Sigmoid colon (tissue), 7 donors: ENCODE data around the gene DPEP2NB. TPM values are rescaled to one million over a fixed set of nuclear protein-coding genes. Genes with fewer than 3 reads are reported as not detected.
"Not testable (repeated sequence)": the region's sequence is repeated elsewhere in the genome, so short reads cannot be mapped to it uniquely, and the experiment has no call there.

ENCODE experiments used
- DNase-seq: peaks from one replicate; pipeline ENCODE4 v3.0.0-alpha.2; 2019
- H3K27ac ChIP-seq, 4 donors: fragments of 200-600 bp; sonication (generic); one replicate each; pipeline ENCODE4 v1.5.1; 2016 to 2019; ENCODE audit warnings: mild to moderate bottlenecking in 1 of 4
- H3K27me3 ChIP-seq, 3 donors: fragments of 200-600 bp; sonication (generic); one replicate each; pipeline ENCODE4 v1.5.1; 2019; ENCODE audit warnings: mild to moderate bottlenecking in 1 of 3
- H3K36me3 ChIP-seq, 4 donors: fragments of 200-600 bp; sonication (generic); one replicate each; pipeline ENCODE4 v1.5.1; 2016 to 2019
- H3K4me1 ChIP-seq, 4 donors: fragments of 200-600 bp; sonication (generic); one replicate each; pipeline ENCODE4 v1.5.1; 2017 to 2019
- H3K4me3 ChIP-seq, 4 donors: fragments of 200-600 bp; sonication (generic); one replicate each; pipeline ENCODE4 v1.5.1; 2017 to 2019; ENCODE audit warnings: mild to moderate bottlenecking in 2 of 4, moderate library complexity in 1 of 4
- H3K9me3 ChIP-seq, 4 donors: fragments of 200-600 bp in 3 of 4; sonication (generic) in 3 of 4; one replicate each; pipeline versions ENCODE4 v1.5.1 to v1.6.1; 2013 to 2019
- EP300 ChIP-seq, 4 donors: sonication (generic); formaldehyde crosslinking; IDR thresholded peaks; one replicate each; pipeline ENCODE4 v1.6.1; 2017; ENCODE audit warnings: antibody characterized with exemption in 4 of 4
- POLR2A ChIP-seq, 2 donors: fragments of 450-650 bp; IDR thresholded peaks; one replicate each; pipeline ENCODE4 v1.6.1; 2016; ENCODE audit warnings: antibody characterized with exemption in 2 of 2, mild to moderate bottlenecking in 2 of 2, moderate library complexity in 2 of 2
- POLR2AphosphoS5 ChIP-seq, 4 donors: sonication (generic); formaldehyde crosslinking; IDR thresholded peaks; one replicate each; pipeline ENCODE4 v1.6.1; 2017; ENCODE audit warnings: antibody characterized with exemption in 4 of 4
- WGBS, 2 donors: extraction: QIAGEN DNeasy Blood & Tissue Kit; methylation state at CpG; one replicate each; pipeline ENCODE4 v1.1.7; 2013; 5-methylcytosine and 5-hydroxymethylcytosine counted together
- intact Hi-C: fragments of 100-400 bp; cut with DNase I; formaldehyde crosslinking; loops from one replicate; pipeline ENCODE4 v1.15.1; 2023
- polyA plus RNA-seq, 3 donors: library from polyadenylated mRNA; stranded (reverse); fragments of 200-250 nt; gene quantifications; one replicate each; pipeline ENCODE4 v1.2.3, GENCODE V29; 2013
- total RNA-seq, 4 donors: library from RNA; depleted of rRNA; stranded (reverse); fragments of >200 nt; gene quantifications; one replicate each; pipeline ENCODE4 v1.1.0, GENCODE V29; 2016
- TF ChIP-seq, protein P1 (sequence below), 4 experiments: fragments of 450-650 bp in 3 of 4; fragments of 200-600 bp in 1 of 4; IDR thresholded peaks; one replicate each; pipeline ENCODE4 v1.5.1; 2016 to 2019; ENCODE audit warnings: antibody characterized with exemption in 4 of 4, mild to moderate bottlenecking in 3 of 4, moderate library complexity in 2 of 4
- donor health status: healthy with polysubstance abuse.
- donor health status: Bipolar disorder and iron deficiency.
- donor health status: healthy.

DPEP2NB gene
- total and polyA plus RNA-seq, 7 donors: not detected

DNA sequence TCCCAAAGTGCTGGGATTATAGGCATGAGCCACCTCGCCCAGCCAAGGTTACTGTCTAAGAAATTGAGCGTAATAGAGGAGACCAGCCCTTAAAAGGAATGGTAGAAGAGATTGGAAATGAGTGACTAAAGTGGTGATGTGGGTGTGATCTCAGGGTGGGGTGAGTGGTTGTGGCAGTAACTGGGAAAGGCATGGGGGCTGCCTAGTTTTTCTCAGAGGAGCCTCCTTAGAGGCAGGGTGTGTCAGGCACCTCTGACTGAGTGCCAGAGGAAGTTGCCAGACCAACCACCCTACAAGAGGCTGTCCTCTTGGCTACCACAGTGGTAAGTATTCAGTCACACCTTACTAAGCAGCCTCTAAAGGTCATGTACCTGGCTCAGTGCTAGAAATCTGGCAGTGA, 16.2 kb upstream of the DPEP2NB start:
- TF ChIP-seq POLR2AphosphoS5 (IDR thresholded peaks at IDR 0.05): no peak
- TF ChIP-seq EP300 (IDR thresholded peaks at IDR 0.05): no peak
- no peak for TF ChIP-seq POLR2A (IDR thresholded peaks at IDR 0.05)
- TF ChIP-seq, protein P1, sequence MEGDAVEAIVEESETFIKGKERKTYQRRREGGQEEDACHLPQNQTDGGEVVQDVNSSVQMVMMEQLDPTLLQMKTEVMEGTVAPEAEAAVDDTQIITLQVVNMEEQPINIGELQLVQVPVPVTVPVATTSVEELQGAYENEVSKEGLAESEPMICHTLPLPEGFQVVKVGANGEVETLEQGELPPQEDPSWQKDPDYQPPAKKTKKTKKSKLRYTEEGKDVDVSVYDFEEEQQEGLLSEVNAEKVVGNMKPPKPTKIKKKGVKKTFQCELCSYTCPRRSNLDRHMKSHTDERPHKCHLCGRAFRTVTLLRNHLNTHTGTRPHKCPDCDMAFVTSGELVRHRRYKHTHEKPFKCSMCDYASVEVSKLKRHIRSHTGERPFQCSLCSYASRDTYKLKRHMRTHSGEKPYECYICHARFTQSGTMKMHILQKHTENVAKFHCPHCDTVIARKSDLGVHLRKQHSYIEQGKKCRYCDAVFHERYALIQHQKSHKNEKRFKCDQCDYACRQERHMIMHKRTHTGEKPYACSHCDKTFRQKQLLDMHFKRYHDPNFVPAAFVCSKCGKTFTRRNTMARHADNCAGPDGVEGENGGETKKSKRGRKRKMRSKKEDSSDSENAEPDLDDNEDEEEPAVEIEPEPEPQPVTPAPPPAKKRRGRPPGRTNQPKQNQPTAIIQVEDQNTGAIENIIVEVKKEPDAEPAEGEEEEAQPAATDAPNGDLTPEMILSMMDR (IDR thresholded peaks at IDR 0.05): no peak
- Histone ChIP-seq H3K36me3 (peaks cover 0 to 14% (median 0%) of the 10 kb centered on the region in 4 donors), H3K4me3 (no peak overlapping the region), H3K27ac (no peak overlapping the region), H3K27me3 (no peaks in the 10 kb centered on the region), H3K9me3 (no peaks in the 10 kb centered on the region), H3K4me1 (no peaks in the 10 kb centered on the region)
- 56 to 85% methylated on average over 2 of the region's 2 CpGs for WGBS, 2 donors
- intact Hi-C loops: no loop called here
- peak; percentile 2 for DNase-seq

DNA sequence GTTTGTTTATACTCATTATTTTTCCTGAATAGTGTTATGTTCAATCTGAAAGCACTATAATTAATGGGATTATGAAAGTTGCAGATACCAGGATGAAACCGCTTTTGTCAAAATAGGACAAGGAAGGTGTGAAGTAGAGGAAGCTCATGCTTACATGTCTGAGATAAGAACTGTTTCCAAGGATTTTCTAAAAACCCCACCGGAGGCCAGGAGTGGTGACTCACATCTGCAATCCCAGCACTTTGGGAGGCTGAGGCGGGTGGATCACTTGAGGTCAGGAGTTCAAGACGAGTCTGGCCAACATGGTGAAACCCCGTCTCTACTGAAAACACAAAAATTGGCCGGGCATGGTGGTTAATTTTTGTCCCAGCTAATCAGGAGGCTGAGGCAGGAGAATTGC, 14.4 kb upstream of the DPEP2NB start:
- H3K27me3 ChIP-seq: not testable (repeated sequence)
- 86 to 91% methylated on average over 6 of the region's 6 CpGs for WGBS, 2 donors
- peaks cover 0 to 14% (median 0%) of the 10 kb centered on the region in 4 donors for H3K36me3 ChIP-seq

DNA sequence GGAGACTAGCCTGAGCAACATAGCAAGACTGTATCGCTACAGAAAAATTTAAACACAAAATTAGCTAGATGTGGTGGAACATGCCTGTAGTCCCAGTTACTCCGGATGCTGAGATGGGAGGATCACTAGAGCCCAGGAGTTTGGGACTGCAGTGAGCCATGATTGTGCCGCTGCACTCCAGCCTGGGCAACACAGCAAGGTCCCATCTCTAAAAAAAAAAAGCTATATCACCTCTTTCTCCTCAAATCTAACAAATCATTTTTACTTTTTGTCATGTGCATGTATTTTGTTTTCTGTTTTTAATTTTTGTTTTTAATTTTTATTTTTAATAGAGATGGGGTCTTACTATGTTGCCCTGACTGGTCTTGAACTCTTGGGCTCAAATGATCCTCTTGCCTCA, 13.3 kb upstream of the DPEP2NB start:
- Histone ChIP-seq H3K27me3 (no peaks in the 10 kb centered on the region), H3K4me1 (peaks cover 0 to 6% (median 4%) of the 10 kb centered on the region in 4 donors), H3K27ac (no peak overlapping the region), H3K4me3 (no peak overlapping the region), H3K9me3 (no peaks in the 10 kb centered on the region), H3K36me3 (peaks cover 0 to 14% (median 0%) of the 10 kb centered on the region in 4 donors)
- no peak for DNase-seq
- WGBS, 2 donors: 95 to 97% methylated on average over 3 of the region's 3 CpGs
- intact Hi-C loops: loop anchor here (10.0 kb wide), 1 partner anchor 224 kb away; the partner anchor contains the start of genes RANBP10 and TSNAXIP1
- TF ChIP-seq POLR2A (IDR thresholded peaks at IDR 0.05) (no peak), EP300 (IDR thresholded peaks at IDR 0.05) (no peak), POLR2AphosphoS5 (IDR thresholded peaks at IDR 0.05) (no peak)
- TF ChIP-seq, protein P1 (IDR thresholded peaks at IDR 0.05): no peak

More for the DNA sequence above, 14.4 kb upstream of the DPEP2NB start:
- DNase-seq, intact Hi-C loops, H3K4me3 ChIP-seq, H3K9me3 ChIP-seq, H3K27ac ChIP-seq, H3K4me1 ChIP-seq: not testable (repeated sequence)

DNA sequence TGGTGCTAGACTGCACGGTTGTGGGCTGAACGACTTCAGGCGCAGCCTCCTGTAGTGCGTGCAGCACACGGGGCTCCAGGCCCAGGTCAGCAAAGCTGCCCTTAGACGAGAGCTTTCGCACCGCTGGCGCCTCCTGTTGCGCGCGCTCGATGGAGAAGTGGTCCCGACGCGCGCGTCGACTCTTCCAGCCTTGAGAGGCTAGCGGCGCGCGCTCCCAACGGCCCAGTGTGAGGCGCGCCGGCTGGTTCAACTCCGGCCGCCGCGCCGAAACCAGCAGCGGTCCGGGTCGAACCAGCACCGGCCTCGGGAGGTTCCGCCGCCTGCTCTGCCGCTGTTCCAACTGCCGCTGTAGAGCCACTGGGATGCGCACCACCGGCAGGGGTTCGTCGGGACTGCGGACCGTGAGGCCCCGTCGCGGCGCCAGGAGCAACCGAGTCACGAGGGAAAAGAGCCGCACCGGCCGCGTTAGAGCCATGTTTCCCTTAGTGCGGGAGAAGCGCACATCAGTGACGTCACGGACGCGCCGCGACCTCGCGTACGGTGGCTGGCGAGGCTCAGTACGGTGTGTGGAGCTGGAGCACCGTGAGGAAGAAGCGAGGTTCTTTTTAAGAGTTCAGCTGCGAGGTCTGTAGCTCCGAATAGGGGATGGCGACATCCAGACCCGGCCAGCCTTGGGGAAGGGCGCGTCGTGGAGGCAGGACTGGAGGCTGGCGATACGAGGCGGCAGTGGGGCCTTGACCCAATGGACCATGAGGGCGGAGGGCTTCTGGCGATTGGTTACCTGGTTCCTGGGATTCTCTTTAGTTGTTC, 7.2 kb upstream of the DPEP2NB start, which contains the start of the genes DDX28 and DUS2:
Gene DDX28 (minus strand): TSS at position 505 of the 810 bp plus-strand sequence. CDS start 30 bp downstream, at position 475.
Gene DUS2 (plus strand): TSS at position 557 of the 810 bp plus-strand sequence. CDS start 14,740 bp downstream, outside the sequence.
- Histone ChIP-seq H3K27ac (peak within 1 kb of the TSS; percentile 82 to 89 (median 84)), H3K36me3 (peaks cover 0 to 13% (median 2%) of the 10 kb centered on the region in 4 donors), H3K4me3 (peak within 1 kb of the TSS; percentile 72 to 97 (median 88)), H3K27me3 (no peaks in the 10 kb centered on the region), H3K9me3 (no peaks in the 10 kb centered on the region), H3K4me1 (peaks cover 0 to 30% (median 28%) of the 10 kb centered on the region in 4 donors)
- peak; percentile 95 for DNase-seq
- WGBS, 2 donors: 0% methylated on average over 84 of the region's 84 CpGs
- TF ChIP-seq POLR2A (IDR thresholded peaks at IDR 0.05): peak; percentile 36 to 37
- TF ChIP-seq, protein P1 (IDR thresholded peaks at IDR 0.05): no peak
- peak; percentile 91 to 95 (median 94) for TF ChIP-seq POLR2AphosphoS5 (IDR thresholded peaks at IDR 0.05)
- TF ChIP-seq EP300 (IDR thresholded peaks at IDR 0.05): peak in 1 of 4 donors; percentile 49
- intact Hi-C loops: loop anchor here (10.0 kb wide), 1 partner anchor 218 kb away; the partner anchor contains the start of genes RANBP10 and TSNAXIP1

DNA sequence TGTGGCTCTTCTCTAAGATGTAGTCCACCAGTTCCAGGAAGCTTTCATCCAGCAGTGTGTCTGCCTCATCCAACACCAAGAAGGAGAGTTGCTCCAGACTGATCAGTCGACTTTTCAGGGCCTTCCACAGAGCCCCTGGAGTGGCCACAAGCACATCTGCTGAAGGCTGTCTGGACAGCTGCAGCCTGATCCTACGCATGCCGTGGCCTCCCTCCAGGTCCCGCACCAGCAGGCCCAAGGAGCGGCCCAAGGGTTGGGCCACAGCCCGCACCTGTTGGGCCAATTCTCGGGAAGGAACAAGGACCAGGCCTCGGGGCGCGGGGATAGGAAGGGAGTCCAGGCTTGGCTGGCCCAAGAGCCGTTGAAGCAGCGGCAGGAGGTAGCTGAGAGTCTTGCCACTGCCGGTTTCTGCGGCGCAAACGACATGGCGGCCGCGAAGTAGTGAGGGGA, 6.6 kb upstream of the DPEP2NB start:
- H3K4me1 ChIP-seq: peaks cover 0 to 30% (median 28%) of the 10 kb centered on the region in 4 donors
- TF ChIP-seq POLR2AphosphoS5 (IDR thresholded peaks at IDR 0.05) (no peak), POLR2A (IDR thresholded peaks at IDR 0.05) (no peak), EP300 (IDR thresholded peaks at IDR 0.05) (no peak)
- TF ChIP-seq, protein P1 (IDR thresholded peaks at IDR 0.05): no peak
- peak overlapping the region; percentile 82 to 89 (median 84) for H3K27ac ChIP-seq
- 3 to 10% methylated on average over 19 of the region's 19 CpGs for WGBS, 2 donors
- no peaks in the 10 kb centered on the region for H3K27me3 ChIP-seq
- no peaks in the 10 kb centered on the region for H3K9me3 ChIP-seq
- DNase-seq: no peak
- peaks cover 0 to 7% (median 2%) of the 10 kb centered on the region in 4 donors for H3K36me3 ChIP-seq
- intact Hi-C loops: loop anchor here (10.0 kb wide), 1 partner anchor 218 kb away; the partner anchor contains the start of genes RANBP10 and TSNAXIP1
- H3K4me3 ChIP-seq: peak overlapping the region; percentile 72 to 97 (median 88)
